ENCODE measurements around the gene LRRC51.

- TF ChIP-seq CTCF (IDR thresholded peaks at IDR 0.05): no peak
- no peak for TF ChIP-seq POLR2A (IDR thresholded peaks at IDR 0.05)
These were observed 42.9 kb upstream of the LRRC51 start for GRCh38 chr11:72037554-72038311.
